ENCODE results near the gene BCAR3.

The BCAR3 gene

DNA sequence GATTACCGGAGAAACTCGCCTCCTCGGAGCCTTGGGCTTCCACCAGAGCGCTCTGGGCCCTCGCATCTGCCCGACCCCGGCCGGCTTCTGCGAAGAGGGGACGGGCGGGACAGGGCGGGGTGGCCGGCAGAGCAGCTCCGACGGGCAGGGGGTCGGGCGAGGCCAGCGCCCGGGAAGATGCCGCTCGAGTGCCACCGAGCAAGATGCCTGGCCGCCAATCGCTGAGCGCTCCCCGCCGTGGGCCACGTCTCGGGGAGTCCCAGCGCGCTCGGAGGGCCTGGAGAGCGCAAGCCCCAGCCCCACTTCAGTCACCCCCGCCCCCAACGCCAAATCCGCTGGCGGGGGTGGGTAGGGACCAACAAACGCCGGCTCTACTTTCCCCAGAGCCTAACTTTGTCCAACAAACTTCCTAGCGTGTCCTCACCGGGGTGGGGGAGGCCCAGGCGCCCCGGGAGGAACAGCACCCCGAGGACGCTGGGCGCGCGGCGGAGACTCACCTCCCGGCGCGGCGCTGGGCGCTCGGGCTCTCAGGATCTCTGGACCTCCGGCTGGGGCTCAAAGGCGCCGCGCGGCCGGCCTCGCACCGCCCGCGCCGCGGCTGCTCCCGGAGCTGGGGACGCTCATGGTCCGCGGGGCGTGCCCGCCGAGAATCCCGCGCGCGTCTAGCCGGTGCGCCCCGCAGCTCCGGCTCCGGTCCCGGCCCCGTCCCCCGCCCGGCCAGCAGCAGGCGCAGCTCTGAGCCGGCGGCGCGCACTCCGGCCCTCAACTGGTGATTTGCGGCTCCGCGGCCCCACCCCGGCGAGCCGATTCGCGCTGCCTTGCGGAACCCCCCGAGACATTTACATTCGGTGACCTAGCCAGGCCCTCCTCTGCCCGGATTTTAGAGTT is at the start of gene BCAR3:
Gene BCAR3 (minus strand): TSS at position 737 of the 888 bp plus-strand sequence. CDS start 6,907 bp downstream, outside the sequence.
- FAIRE-seq: no peak

DNA sequence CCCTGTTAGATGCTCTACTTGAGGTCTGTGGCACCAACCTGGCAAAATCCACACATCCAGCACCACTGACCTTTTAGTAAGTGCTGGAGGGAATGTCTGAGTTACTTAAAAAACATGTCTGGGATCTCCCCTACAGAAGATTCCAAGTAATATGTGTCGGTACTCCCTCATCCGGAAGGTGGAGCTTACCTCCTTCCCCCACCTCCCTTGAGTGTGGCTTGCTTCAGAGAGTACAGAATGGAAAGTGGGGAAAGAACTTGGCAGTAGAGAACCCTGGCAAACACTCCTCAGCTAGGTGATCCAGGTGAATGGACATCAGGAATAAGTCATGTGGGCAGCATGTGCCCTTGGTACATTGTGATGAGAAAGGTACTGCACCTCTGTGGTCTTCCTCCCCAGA is 49.0 kb upstream of the BCAR3 start:
- FAIRE-seq: no peak

DNA sequence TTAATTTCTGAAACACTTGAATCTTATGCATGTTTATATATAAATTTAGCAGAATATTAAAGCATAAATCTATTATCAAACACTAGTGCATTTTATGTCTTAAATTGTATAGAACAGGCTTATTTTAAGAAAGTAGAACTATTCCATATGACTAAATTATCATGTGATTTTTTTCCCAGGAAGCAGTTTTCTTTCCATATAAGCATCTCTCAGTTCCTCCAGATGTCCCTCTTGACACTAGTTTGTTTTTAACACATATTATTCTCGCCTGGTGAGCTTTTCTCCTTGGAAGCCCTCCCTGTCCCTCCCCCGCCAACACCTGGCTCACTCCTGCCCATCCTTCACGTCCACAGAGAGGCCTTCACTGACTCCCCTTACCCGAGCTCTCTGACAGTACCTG is 48.3 kb upstream of the BCAR3 start:
- FAIRE-seq: no peak

DNA sequence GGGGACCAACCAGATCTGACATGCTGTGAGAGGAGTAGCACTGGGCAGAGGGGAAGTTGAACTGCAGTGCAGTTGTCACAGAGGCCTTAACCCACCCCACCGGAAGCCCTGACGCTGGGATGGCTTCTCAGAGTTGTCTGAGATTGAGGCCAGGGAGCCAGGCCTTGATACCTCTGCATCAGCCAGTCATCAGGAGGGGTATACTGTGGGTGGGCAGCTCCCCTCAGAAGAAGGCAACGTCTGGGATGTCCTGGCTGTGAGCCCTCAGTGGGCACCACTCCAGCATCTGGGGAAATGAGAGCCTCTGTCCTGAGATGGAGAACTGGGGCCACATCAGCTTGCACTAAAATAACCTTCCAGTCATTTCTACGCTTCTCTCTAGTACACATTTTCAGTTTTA is 47.9 kb upstream of the BCAR3 start:
- no peak for FAIRE-seq

DNA sequence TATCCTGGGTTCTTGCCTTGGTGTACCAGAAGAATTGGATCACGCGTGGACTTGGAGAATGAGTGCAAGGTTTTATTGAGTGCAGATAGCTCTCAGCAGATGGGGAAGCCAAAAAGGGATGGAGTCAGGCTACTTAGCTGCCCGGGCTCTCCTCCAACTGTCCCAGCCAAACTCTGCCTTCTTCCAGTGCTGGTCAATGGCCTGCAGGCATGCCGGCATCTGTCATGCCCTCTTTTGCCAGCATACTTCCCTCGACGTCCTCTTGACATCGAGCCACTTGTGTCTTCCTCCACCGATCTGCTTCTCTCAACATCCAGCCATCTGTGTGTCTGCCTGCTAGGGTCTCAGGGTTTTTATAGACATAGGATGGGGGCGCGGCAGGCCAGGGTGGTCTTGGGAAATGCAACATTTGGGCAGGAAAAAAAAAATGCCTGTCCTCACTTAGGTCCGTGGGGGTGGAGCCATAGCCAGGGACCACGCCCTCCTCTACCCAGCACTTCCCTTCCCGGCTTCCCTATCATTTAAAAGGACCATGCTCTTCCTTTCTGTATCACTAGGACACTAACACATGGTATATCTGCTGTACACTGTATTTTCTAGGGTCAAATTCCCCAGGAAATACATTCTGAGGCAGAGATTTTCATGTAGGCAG is 47.0 kb upstream of the BCAR3 start:
- FAIRE-seq: no peak

DNA sequence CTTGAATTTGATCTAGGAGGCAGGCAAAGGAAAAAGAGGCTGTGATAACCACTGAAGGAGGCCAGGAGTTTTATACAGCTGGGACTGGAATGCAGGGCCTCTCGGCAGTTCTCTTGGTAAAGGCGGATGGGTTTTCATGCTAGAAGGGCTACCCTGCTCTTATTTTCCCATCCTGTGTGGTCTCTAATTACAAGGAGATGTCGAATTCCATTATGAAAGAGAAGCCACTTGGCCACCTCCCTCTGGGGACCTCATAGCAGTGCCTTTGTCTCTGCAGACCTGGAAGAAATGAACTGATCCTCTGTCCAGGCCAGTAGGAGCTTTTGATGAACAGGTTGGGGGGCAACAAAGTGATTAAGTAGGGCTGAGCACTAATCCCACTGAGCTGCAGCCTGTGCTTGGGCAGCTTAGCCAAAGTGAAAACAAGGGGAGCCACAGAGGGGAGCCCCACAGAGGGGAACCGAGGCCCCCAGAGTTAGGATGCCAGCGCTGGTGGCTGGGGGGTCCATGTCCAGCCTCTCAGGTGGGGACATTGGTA is 42.2 kb upstream of the BCAR3 start:
- no peak for FAIRE-seq

DNA sequence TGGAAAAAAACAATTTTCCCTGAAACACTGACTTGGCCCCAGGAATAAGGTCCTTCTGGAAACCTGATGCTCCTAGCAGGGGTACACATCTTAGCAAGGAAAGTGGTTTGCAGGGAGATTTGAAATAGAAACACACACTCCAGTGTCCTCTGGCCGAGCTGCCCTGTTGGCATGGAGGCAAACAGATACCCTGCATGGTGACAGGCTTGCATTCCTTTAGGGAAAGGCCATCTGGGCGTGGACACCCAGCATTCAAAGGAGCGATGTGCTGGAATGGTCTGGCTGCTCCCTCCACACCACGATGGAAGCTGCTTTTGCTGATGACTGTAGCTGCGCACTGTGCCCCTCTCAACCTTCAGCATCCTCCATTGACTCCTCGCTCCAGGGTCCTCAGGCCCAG is 41.5 kb upstream of the BCAR3 start:
- FAIRE-seq: no peak

DNA sequence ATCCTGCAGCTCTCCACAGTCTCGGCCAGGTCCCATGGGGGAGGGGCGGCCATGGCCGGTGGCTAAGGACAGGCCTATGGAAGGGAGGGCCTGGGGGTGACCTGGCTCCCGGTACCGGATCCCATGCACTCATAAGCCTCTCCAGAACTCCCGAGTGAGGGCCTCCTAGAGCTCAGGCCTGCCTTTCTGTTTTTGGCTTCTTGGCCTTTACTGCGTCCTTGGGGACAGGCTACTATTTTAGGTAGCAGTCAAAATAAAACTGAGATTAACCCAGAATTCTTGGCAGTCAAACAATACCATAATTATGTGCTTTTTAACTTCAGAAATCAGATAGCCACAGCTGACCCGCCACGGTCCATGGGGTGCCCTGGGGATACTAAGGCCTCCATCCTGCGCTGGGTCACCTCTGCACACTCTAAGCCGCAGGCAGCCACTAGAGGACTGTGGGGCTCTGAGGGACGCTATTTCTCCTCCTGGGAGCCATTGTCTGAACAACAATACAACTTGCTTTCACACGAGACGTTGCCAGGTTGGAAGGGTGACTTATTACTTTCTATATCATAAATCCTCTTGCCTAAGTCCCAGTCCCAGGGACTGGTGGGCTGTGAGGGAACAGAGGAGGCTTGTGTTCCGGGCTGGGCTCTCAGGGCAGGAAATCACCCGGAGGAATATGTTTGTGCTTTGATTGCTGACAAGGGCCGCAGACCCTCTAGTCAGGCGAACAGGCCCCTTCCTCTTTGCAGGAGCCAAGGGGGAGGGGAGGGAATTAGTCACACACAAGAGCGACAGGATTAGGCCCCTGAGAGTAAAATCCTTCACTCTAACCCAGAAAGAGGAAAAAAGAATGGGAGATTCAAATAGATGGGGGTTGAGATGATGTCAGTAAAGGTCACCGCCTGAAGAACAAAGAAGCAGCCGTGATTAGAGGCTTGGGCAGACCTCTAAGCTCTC is 40.7 kb upstream of the BCAR3 start:
- no peak for FAIRE-seq

DNA sequence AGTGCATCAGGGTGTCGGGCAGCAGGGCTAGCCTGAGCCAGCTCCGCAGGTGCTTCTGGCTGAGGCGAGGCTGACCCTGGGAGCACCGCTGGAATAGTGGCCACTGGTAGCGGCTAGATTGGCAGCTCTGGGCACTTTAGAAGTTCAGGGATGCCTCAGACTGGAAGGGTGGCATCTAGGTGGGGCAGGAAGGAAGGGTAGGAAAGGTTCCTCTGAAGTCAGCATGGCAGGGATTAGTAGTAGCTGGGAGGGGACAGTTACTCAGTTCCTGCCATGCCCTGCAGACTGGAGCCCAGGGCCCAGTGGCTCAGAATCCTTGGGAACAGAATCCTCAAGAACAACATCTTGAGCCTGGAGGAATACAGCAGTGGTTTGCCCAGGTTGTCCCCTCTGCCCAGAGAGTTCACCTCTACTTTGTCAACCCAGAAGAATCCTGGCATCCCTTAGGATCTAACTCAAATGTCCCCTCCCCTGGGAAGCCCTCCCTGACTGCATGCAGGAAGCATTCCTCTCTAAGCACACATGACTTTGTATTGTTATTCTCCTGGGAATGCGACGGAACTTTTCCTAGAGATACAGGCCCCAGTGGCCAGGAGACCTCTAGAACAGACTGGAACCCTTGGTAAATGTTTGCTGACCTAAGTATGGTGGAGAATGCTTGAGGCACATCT is 39.5 kb upstream of the BCAR3 start:
- FAIRE-seq: no peak

DNA sequence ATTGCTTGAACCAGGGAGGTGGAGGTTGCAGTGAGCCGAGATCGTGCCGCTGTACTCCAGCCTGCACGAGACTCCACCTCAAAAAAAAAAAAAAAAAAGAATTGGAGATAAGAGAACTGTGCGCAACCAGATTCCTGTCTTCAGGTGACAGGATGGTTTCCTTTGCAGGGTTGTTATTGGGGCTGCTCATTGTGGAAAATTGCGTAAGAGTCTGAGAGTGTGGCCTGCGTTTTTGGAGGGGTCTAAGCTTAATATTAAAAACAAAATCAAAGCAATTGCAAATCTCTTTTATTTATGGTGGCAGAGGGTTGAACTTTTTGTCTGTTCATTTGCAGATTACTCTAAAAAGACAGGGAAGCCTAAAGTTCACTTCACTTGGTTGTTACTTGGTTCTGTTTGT is 36.0 kb upstream of the BCAR3 start:
- FAIRE-seq: no peak

DNA sequence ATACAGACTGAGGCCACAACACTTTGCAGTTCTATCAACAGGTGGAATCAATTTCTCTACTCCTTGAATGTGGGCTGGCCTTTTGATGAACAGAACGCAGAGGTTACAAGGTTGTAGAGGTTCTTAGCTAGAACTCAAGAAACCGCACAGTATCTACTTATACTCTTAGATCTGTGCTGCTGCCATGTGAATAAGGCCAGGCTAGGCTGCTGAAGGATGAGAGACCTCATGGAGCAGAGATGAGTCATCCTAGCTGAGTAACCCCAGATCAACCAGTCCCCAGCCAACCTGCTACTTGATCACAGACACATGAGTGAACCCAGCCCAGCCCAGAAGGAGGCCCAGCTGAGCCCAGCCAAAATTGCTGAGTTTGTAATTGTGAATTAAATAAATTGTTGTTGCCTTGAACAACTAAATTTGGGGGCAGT is 35.3 kb upstream of the BCAR3 start:
- FAIRE-seq: no peak

DNA sequence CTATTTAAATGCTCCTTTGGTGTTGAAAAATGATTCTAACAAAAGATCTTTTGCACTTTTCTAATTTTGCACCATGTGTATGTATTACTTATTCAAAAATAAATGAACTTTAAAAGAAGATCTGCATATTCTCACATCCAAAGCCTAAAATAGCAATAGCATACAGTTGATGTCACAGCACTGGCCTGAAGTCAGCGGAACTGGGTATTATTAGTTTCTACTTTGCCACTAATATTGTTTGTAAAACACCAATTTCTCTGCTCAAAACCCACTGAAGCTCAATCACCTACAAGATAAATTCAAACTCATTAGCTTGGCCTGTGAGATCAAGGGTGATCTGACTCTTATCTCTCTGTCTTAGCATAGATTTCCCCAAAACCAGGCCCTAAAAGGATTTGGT is 34.5 kb upstream of the BCAR3 start:
- no peak for FAIRE-seq

DNA sequence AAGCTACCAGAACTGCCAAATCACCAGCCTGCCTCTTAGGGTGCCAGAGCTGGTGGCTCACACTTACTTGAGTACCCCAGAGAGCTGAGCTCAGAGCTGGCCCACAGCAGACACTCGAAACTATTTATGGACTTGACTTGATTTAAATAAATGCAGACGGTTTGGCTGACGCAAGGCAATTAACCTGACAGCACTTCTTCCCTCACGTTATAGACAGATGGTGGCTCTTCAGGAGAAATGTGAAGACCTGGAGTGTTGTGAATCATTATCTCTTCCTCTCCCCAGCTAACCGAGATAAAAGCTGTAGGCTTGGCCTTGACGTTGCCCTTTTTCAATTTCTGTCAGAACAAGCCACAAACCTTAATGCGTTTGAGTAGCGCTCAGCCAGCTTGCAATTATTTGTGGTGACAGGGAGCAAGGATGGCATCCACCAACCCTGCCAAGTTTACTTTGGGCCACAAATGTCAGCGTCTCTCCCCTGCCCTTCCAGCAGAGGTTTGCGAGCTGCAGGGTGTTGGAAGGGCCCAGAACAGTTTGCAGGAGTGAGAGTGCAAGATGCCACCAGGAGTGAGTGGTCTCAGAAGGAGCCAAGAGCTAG is 34.0 kb upstream of the BCAR3 start:
- FAIRE-seq: no peak

DNA sequence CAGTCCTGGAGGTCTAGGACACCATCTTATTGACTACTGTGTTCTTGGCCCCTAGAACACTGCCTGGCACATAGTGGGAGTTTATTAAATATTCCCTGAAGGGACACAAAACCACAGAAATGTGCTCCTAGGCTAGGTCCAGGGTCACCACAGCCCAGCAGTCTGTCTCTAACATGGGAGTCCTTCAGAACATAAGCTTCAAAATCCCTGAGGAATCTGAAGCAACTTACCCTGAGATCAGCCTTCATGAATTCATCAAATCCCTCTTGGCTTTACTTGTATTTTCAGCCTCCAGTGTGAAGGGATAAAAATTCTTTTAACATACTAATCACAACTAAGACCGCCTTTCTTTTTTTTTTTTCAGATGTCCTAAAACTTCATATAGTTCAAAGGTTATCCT is 32.7 kb upstream of the BCAR3 start:
- no peak for FAIRE-seq

DNA sequence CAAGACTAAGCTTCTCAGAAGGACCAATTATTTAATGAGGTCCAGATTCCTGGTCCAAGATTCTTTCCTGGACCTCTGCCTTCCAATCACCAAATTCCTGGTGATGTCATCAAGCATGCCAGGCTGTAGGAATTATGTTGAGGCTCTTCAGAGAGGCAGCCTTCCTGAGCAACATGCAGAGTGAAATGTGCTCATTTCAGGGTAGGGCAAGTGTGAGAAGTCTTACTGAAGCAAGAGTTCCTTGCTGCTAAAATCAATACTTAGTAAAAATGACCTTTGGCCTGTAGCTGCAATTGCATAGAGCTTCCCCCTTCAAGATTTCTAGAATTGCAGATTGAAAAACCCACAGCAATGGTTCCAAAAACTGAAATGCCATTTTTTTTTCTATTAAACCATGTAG is 31.7 kb upstream of the BCAR3 start:
- no peak for FAIRE-seq

DNA sequence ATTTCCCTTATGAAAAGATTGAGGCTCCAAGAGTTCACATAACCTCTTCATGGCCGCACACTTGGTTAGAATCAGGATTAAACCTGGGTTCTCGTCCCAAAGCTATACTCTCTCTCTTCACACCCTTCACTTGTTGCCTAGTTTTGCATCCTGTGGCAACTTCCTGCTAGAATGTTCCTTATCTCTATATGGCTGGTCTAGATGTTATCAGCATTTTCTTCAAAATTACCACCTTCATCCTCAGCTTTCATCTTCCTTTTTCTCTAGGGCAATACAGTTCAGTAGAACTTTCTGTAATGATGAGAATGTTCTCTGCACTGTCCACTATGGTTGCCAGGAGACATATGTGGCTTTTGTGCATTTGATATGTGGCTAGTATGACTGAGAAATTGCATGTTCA is 31.1 kb upstream of the BCAR3 start:
- FAIRE-seq: no peak

DNA sequence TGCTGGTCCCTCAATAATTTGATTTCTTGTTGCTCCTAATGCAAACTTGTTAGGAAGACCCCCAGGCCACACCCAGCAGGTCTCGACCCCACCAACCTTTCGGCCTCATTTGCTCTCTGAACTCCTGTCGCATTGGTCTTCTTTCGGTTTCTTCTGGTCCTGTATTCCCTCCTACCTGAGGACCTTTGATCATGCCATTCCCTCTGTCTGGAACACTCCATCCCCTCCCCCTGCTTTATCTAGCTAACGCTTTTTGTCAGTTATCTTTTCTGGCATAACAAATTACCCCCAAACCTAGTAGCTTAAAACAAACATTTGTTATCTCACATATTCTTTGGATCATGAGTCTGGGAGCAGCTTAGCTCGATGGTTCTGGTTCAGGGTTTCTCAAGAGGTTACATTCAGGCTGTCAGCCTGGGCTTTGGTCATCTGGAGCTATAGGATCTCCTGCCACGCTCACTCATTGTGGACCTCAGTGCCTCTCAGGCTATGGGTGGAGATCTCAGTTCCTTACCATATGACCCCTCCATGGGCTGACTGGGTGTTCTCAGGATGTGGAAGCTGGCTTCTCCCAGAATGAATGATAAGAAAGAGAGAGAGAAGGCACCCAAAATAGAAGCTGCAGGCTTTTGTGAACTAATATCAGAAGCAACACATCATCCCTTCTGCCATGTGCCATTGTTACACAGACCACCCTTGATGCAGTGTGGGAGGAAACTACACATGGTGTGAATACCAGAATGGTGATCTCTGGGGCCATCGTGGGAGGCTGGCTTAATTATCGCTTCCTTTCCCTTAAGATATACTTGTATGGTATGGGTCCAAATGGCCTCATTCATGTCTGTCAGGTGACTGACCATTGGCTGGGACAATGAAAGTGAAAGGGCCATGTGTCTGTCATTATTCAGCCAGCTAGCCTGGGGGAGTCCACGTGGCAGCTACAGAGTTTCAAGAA is 29.1 kb upstream of the BCAR3 start:
- FAIRE-seq: no peak

DNA sequence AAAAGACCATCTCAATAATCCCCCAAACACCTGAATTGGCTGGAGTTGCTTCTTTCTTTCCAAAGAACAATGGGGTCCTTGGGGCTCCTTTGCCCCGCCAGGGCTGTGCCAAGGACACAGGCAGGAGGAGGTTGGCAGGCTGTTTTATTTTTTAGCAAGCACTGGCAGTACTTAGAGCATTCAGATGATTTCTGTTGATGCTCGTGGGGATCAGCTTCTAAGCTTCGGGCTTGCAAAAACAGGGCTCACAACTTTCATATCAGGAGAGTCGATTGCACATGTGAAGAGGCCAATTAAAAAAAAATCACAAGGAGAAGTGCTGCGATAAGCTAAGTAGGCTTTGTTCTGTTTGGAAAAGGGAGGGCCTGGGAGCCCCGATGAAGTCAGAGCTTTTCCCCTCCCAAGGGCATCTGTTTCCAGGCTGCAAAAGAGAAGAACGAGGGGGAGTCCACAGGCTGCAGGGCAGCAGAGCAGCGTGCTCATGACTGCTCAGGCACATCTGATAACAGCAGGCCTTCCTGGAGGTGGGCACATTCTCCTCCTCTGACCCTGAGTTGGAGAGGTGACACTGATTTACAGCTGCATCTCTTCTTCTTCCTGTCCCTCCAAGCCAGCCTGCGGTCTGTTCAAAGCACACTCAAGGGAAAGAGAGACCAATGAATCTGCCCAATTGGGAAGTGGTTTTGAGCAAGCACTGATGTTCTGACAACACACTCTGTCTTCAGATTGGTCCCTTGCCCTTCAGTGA is 27.3 kb upstream of the BCAR3 start:
- FAIRE-seq: no peak

DNA sequence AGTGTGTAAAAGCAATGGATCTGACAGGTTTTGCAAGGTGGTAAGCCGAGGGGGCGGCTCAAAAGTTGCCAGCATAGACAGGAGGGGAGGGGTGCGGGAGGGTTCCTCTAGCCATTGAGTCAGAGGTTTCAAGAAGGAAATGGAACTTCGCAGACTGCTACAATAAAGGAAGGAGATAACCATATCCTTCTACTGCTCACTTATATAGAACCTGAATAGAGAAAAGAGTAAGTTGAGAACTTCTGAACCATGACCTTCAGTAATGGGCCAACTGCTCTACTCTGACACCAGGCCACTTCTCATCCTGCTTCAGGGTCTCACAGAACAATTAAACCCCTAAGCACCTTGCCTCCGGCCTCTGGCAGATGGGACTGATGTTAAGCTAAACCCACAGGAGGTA is 26.3 kb upstream of the BCAR3 start:
- no peak for FAIRE-seq

DNA sequence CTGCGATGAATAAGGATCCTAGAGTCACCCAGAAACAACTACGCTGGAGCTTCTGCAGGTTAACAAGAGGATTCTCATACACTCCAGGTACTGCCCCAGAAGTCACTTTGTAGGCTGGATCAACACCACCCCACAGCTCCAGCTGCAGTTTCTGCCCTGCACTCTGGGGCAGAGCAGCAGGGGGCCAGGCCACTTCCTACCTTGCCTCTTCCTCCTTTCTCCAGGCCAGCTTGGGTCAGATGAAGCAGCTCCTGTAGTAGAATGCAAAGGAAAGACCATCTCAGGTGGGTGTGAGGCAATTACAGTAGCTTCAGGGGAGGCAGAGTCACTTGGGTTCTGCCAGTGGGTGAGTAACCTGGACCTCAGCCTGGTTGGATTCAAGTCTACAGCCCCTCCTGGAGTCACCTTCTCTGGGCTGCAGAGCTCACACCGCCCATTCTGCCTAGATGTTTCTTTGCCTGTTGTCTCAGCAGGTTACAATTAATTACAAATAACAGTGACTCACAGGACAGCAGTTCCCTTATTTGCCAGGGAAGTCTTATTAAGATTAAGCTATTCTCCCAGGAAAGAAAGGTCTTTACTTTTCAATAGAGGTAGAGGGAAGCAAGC is 24.4 kb upstream of the BCAR3 start:
- FAIRE-seq: no peak

Measured in A204.1 (cell line).